Stimulated activated CD4-positive, alpha-beta T cell treated with anti-CD3 and anti-CD28 coated beads, TNF-alpha, amount 100 ng/mL, for 24 hours (primary cell): ENCODE measurements around the gene RNF8.

Experiments
- DNase-seq, 3 experiments: peaks; one replicate each; pipeline ENCODE4 v3.0.0-alpha.2; 2020; ENCODE audit warnings: low read depth in 3 of 3

Gene RNF8

DNA sequence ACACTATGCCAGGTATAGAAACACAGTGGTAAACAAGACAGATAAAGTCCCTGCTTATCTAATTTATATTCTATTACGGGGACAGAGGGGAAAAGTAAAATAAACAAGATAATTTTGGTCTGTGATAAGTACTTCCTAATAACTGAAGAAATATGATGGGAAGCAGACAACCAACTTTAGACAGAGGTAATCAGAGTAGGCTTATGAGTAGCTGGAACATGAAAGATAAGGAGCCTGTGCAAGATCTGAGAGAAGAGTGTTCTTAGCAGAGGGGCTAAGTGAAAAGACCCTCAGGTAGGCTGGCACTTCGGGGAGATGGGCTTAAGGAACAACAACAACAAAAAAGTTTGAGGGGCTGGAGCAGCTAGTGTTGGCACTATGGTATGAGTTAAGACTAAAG lies 4.1 kb downstream of the RNF8 start:
- DNase-seq: no peak

DNA sequence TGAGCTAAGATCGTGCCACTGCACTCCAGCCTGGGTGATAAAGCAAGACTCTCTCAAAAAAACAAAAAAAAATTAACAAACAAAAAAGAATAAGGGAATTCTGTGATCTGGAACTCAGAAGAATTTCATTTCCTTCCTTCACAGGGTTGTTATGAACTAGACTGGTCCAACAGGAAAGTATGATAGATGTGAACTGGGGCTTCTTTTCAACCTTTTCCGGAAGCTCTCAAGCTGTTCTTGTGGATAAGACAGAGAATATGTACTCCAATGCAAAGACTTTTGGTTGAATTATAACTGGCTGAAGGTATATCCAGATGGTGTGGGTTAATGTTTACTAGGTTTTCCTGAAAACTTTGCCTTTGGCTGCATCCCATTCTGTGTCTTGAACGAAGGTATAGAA lies 5.3 kb downstream of the RNF8 start:
- no peak for DNase-seq

DNA sequence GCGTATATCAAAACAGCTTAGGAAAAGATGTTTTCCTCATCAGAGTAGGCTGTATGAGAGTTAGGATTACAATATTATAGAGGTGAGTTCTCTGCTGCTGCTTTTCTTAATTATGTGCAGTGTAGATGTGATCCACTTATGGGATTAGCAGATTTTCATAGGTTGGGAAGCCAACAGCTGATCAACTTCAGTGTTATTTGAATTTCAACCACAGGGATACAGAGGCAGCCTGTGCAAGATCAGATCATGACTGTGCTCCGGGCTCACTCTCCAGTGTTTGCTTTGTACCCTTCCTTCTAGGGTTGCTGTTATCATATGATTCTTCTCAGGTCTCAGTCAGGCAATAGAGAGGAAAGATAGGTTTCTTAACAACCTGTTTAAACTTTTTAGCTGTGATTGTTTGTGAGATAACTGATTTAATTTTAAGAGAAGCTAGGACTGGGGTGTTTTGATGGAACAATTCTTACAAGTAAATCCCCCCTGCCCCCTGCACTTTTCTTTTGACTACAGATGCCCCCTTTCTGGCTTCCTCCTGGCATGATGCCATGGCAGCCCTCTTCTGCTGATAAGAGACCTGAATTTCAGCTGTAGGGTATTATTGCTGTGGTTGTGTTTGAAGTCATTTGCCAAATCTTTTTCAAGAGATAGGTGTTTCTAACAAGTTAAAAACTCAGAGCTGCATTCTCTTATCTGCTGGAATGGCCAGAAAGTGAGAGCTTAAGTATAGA lies 8.5 kb downstream of the RNF8 start:
- no peak for DNase-seq

DNA sequence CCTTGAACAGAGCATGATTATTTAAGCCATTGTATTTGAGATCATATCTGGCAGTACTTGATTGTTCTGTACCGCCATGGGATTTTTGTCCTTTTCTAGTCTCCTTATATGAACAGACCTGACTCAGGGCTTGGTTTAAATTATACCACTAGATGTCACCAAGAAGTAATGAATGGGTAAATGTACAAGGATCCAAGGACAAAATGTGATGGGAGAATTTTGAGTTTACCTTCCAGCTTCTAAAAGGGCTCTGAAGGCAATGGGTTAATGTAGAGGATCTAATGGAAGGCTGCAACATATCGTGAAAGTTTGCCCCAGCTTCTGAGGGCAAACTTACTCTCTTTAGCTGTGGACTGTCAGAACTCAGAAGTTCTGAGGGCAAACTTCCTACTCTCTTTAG lies 12.0 kb downstream of the RNF8 start:
- DNase-seq: no peak

DNA sequence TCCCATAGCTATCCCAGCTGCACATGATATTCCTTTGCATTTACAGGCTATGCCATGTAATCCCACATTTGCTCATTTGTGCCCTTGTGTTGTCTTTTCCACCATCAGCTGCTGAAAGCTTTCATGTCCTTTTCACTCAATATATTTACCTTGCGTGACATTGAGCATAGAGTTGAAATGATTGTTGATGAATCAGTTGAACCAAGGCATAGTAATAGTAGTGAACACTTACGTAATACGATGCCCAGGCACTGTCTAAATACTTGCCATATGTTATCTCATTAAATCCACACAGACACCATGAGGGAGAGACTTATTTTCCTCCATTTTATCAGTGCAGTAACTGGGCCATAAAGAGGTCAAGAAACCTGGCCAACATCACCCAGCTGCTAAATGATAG lies 13.1 kb downstream of the RNF8 start:
- no peak for DNase-seq

DNA sequence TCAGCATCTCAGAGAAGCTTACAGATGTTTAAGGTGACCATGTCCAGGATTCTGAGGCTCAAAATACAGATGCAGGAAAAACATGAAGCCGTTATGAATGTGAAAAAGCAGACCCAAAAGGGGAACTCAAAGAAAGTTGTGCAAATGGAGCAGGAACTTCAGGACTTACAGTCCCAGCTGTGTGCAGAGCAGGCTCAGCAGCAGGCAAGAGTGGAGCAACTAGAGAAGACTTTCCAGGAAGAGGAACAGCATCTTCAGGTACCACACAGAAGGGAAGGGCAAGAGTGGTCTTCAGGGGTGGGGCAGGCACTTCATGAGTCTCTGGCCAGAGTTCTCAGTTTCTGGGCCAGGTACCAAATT lies 15.2 kb downstream of the RNF8 start:
- no peak for DNase-seq

DNA sequence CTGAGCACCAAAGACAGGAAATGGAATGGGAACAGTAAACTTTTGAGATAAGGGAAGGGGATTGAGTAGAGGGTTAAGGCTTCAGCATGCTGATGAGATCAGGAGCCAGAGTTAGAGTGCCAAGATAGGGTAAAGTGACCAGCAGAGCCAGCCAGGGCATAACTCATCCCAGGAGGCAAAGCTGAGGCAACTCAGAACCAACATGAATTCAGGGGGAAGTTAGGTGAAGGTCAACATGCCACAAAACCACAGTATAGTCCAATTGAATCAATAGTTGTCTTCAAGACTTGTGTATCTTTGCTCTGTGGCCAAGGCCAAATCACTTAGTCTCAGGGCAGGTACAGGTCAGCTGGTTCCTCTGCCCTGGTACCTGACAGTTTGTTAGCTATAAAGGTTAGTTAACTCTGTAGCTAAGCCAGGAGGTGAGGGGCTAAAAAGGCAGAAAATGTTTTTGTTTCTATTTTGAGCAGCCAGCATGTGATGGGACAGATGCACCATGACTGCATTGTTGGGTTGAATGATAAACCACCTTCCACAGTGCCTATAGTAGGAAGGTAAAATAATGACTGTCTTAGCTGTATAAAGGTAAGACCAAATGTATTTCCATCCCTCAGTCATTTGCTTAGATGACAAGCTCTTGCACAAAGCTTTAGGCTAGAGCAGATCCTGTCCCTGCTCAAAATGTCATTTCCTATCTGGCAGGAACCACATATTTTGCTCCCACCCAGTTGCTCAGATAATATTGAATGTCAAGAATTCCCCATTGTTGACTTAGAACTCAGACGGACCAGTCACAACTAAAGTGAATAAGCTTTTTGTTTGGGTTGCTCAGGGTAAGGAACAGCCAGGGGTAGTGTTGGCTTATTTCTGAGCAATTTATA lies 15.8 kb downstream of the RNF8 start:
- no peak for DNase-seq

DNA sequence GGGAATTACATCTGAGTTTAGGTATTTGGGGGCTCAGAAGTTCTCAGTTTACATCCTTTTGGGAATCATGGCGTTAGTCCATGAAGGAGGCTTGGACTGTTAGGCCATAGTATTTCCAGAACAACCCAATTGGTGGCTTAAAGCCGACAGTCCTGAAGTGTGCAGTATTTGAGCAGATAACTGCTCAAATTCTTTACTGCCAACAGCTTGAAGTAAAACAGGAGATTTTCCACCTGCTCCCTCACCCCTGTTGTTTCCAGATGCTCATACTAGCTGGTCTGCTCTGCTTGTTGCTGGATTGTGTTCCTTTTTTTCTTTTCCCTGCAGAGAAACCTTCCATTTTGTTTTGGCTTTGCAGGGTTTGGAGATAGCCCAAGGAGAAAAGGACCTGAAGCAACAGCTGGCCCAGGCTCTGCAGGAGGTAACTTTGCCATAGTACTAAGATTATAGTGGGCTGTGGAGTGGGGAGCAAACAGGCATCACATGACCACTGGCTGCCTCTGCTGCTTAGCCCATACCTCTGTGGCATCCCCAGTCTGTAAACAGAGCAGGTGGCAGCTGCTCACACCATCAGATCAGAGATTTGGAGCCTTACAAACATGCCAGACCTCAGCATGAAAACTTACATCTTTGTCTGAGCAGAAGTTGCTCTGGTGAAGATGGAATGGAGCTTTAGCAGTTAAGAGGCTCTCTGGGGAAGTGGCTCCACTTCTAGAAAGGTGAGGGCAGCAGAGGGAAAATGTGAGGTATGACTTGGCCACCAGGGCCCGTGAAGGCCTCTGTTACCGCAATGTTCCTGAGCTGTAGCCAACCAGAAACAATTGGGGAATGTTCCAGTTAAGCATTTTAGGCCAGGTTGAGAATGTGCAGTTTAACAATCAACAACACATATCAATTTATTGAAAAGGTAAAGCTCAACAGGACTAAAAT lies 17.6 kb downstream of the RNF8 start:
- DNase-seq: no peak

DNA sequence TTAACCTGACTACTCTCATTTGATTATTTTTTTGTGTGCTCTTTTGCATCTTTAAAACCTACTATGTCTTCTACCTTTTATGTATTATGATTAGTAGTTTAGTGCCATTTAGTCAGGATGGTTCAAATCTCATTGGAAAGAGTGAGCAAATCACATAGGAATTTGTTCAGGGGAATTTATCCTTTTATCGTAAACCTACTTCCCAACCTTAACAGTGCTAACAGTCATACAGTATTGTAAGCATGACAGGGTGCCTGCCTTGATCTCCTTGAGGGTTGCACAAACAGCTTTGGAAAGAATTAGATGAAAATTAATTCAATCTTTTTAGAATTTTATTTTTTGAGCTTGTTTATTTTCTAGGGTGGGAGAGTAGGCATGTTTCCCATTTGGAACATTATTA lies 18.3 kb downstream of the RNF8 start:
- no peak for DNase-seq

DNA sequence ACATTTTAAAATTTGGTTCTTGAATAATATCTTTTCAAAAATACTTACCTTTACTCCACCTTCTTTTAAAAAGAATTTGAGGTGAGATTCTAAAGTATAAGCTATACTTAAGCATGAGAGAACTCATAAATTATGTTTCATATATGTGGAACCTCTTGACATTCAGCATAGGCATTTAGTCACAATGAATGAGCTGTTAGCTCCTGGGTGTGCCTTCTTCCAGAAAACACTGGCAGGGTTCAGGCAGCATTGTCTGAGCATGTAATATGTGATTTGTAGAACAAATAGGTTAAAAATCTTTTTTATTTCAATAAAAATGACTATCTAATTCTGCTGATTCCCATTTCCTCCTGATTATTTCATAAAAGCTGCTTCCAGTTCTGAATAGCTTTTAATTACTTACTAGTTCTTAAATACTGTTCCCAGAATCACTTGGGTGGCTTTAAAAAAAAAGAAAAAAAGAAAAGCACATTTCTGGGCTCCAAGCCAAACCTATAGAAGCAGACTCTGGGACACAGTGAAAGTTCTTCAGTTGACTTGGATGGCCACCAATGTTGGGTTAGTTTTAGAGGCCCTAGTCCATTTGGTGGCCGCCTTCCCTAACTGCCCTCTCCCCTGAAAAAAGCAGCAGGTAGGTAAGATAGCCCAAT lies 20.2 kb downstream of the RNF8 start:
- DNase-seq: no peak

DNA sequence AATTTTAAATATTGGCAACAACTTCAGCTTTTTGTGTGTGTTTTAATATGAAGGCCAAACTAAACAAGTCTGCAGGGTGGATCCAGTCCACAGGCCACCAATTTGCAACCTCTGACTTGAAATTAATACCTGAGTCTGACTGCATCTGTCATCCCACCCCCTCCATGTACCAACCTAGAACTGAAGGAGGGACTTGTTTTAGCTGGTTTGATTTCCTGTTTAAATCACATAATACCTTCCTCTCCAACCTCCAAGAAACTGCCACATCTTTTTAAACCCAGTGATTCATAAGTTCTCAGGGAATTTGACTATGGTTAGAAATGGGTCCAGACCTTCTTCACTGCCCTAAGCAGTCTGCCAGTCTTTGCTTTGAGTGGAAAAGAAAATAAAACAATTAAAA lies 21.6 kb downstream of the RNF8 start:
- DNase-seq: no peak

DNA sequence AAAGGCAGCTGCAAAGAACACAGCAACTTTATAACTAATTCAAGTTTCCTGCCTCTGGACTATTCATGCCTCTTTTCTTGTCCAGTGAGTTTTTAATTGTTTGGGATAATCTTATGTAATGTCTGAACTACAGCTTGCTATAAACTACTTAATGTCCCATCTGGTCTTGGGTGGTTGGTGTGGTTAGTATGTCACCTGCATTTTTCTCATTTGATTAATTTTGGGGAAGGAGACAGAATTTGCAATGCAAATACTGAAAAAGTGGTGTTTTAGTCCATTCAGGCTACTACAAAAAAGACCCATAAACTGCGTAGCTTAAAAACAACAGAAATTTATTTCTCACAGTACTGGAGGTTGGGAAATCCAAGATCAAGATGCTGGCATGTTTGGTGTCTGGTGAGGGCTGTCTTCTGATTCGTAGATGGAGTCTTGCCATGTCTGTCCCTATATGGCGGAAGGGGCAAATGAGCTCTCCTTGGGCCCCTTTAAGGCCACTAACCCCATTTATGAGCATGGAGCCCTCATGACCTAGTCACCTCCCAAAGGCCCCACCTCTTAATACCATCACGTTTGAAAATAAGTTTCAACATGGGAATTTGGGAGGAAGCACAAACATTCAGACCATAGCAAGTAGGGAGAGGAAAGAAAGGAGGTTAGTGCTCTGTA lies 22.4 kb downstream of the RNF8 start:
- DNase-seq: no peak

DNA sequence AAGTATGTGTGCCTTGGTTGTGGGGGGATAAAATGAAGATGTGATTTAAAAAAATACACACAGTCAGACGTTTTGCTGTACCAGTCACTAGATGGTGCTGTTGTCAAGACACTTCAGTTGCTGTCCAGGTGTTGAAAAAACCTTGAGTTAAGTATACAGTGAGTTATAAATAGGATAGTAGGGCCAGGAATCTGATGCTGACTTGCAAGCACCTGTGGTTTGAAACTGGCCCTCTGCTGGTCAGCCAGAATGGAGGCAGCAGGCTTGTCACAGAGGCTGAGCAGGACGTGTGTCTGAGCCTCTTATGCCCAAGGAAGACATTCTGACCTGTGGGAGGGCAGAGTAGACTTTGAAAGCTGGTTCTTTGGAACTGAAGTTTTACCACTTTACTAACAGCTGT lies 27.8 kb downstream of the RNF8 start:
- no peak for DNase-seq

DNA sequence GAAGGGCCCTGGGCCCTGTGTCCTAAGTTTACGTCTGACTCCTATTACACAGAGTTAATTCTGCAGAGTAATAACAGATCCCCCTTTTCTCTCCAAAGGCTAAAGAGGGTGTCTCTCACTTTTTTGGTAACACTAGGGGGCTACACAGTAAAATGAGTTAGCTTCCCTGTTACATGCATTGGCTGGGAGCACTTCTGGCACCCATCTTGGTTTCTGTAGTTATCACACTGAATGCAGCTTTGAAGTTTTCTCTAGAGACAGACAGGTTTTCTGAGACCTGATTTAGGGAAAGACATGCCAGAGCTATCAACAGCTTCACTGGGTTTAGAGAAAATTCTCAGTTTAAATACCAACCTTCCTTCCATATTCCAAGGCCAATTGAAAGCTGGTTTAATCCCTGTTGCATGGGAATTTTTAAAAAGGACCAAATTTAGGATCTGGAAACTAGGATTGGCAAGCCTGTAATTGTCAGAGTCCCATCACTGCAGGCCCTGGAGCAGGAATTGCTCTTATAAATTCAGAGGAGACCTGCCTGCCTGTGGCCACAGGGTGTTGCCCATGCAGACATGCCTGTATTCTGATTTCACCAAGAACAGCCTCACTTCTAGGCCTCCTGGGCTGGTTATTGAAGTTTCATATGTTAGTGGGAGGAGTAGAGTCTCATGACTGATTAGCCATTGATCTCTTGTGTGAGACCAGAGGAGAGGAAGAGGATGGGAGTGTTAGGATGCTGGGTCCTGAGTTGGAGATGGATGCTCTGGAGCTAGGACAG lies 29.4 kb downstream of the RNF8 start:
- no peak for DNase-seq

DNA sequence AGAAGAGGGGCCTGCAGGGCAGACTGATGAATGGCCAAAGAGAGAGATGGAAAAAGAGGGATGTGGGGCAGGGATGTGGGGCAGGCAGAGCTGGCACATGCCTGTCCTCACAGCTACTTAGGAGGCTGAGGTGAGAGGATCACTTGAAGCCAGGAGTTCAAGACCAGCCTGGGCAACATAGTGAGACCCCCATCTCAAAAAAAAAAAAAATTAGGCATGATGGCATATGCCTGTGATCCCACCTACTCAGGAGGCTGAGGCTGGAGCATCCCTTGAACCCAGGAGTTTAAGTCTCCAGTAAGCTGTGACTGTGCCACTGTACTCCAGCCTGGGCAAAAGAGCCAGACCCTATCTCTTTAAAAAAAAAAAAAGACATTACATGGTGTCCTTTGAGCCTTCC lies 34.8 kb downstream of the RNF8 start:
- no peak for DNase-seq

DNA sequence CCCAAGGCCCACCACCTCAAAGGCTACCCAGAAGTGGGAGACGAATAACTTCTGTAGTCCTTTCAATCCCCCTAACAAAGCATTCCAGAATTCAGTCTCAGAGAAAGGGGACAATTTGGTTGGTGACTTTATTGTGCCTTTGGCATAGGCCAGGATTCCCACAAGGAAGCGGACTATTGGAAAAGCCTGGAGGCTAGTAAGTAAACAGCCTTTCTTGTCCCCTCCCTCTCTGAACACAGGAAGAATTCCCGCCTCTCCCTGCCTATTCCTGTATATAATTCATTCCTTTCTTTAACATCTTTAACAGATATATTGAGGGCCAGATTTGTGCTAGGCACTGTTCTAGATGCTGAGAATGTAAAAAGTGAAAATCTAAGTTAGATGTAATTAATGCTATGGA lies 36.1 kb downstream of the RNF8 start:
- no peak for DNase-seq

DNA sequence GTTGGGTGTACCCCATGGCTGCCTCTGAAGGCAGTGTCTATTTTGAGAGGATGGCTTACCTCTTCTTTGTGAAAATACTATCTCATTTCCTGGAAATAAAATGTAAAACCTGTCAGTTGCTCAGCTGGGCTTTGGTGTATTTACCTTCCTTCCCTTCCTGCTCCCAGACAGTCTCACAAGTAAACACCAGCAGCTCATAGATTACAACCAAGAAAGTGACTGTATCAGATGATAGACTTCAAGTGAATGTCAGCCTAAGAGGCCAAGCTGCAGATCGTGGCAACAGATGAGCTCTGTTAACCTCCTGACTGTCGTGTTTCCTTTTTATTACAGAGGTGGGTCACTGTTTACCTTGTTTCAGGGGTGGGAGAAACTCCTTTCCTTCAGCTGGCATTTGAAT lies 37.3 kb downstream of the RNF8 start:
- DNase-seq: no peak

DNA sequence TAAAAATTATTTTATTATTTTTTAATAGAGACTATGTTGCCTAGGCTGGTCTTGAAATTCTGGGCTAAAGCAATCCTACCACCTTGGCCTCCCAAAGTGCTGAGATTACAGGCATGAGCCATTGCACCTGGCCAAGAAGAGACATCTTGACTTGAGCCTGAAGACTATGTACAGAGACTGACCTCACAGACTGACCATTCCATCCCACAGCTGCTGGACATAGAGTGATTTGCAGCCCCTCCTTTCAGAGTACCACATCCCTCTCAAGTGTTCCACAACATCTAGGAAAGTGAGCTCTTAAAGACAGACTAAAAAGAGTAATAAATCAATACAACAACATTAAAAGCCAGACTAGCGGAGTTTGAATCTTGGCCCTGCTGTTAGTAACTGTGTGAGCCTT lies 39.0 kb downstream of the RNF8 start:
- DNase-seq: no peak

DNA sequence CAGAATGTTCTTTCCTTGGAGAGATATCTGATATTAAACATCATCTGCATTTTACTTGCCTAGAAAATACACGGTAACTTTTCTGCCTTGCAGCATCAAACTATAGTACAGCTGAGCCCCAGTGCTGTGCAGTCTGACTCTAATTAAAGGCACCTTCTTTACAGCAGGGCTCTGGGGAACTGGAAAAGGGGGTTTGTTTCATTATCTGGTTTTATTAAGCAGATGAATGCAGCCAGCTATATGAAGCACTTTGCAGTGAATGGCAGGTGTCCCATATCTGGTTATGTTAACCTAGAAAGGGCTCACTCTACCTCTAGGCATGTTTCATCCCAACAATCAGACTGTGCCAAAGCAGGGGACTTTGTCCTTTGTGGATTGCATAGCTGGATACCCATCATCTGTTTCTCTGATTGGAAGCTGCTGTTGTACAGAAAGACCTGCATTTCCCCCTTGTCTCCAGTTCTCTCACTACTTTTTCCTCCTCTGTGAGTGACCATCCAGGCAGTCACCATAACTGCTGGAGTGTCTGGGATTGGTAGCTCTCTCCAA lies 39.7 kb downstream of the RNF8 start:
- no peak for DNase-seq

DNA sequence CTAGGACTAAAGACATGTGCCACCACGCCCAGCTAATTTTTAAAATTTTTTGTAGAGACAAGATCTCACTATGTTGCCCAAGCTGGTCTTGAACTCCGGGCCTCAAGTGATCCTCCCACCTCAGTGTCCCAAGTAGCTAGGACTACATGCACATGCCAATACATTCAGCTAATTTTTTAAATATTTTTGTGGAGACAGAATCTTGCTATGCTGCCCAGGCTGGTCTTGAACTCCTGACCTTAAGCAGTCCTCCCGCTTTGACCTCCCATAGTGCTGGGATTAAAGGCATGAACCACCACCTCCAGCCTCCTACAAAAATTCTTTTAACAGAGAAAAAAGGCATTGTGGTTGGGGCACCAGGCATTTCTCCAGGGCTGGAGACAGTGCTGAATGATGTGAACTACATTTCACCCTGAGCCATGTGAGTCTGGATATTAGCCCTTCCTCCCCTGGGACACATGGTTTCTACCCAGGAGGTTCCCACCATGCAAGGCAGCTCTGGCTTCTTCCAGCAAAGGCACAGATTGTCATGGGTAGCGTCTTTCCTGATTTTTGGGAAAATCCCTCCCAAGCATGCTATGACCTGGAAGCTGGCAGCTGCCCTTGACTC lies 42.9 kb downstream of the RNF8 start:
- no peak for DNase-seq
